HepG2 (cell line): ENCODE data around the gene RAB3D. TPM values are rescaled to one million over a fixed set of nuclear protein-coding genes. Genes with fewer than 3 reads are reported as not detected.

Experiments
- ADNP ChIP-seq: sonication (generic); formaldehyde crosslinking; IDR thresholded peaks from 2 replicates; pipeline ENCODE4 v1.4.0; 2020; ENCODE audit warnings: missing genetic modification reagents
- EHMT2 ChIP-seq: fragments of 200-600 bp; sonication (generic); IDR thresholded peaks from 2 replicates; pipeline ENCODE4 v1.7.0; 2017; ENCODE audit warnings: antibody characterized with exemption, low read depth, low read length, borderline replicate concordance
- HOXD1 ChIP-seq: sonication (generic); formaldehyde crosslinking; IDR thresholded peaks from 2 replicates; pipeline ENCODE4 v1.5.0; 2020; ENCODE audit warnings: missing genetic modification reagents
- ISX ChIP-seq: sonication (generic); formaldehyde crosslinking; conservative IDR thresholded peaks from 2 replicates; pipeline ENCODE4 v1.5.0; 2020; ENCODE audit warnings: missing genetic modification reagents
- MBNL3 ChIP-seq: fragments of 250-450 bp; sonication (Bioruptor Pico); conservative IDR thresholded peaks from 2 replicates; pipeline ENCODE4 v1.8.0; 2022; ENCODE audit warnings: mild to moderate bottlenecking, inconsistent platforms
- MLLT10 ChIP-seq: sonication (generic); formaldehyde crosslinking; IDR thresholded peaks from 2 replicates; pipeline ENCODE4 v1.4.0; 2020; ENCODE audit warnings: missing genetic modification reagents
- NFRKB ChIP-seq: fragments of 450-650 bp; IDR thresholded peaks from 2 replicates; pipeline ENCODE4 v1.6.1; 2017
- PAWR ChIP-seq: sonication (generic); formaldehyde crosslinking; IDR thresholded peaks from 2 replicates; pipeline ENCODE4 v1.4.0; 2020; ENCODE audit warnings: missing genetic modification reagents, mild to moderate bottlenecking, borderline replicate concordance
- RBM22 ChIP-seq: fragments of 200-400 bp; formaldehyde crosslinking; optimal IDR thresholded peaks from 2 replicates; pipeline ENCODE3; 2017; ENCODE audit warnings: mild to moderate bottlenecking, low read length, moderate library complexity
- SP5 ChIP-seq: IDR thresholded peaks from 2 replicates; pipeline ENCODE4 v1.6.1; 2016; ENCODE audit warnings: low read depth, borderline replicate concordance
- SRSF4 ChIP-seq: fragments of 200-400 bp; formaldehyde crosslinking; IDR thresholded peaks from one replicate; pipeline ENCODE4 v1.6.1; 2018; ENCODE audit warnings: mild to moderate bottlenecking, low read depth, low read length, moderate library complexity; ENCODE audit not compliant: poor library complexity, severe bottlenecking
- TGIF2 ChIP-seq: IDR thresholded peaks from 2 replicates; pipeline ENCODE4 v1.6.1; 2016; ENCODE audit warnings: control low read depth, missing compliant biosample characterization
- ZFYVE20 ChIP-seq: sonication (generic); formaldehyde crosslinking; IDR thresholded peaks from 2 replicates; pipeline ENCODE4 v1.8.0; 2023; ENCODE audit warnings: low read depth, mild to moderate bottlenecking, moderate library complexity, missing genetic modification reagents, borderline replicate concordance
- ZNF143 ChIP-seq: sonication (generic); formaldehyde crosslinking; IDR thresholded peaks from 2 replicates; pipeline ENCODE4 v1.4.0; 2020; ENCODE audit warnings: missing genetic modification reagents
- ZNF253 ChIP-seq: sonication (generic); formaldehyde crosslinking; IDR thresholded peaks from 2 replicates; pipeline ENCODE4 v1.8.0; 2022; ENCODE audit warnings: mild to moderate bottlenecking, missing genetic modification reagents, borderline replicate concordance
- ZNF34 ChIP-seq: sonication (generic); formaldehyde crosslinking; IDR thresholded peaks from 2 replicates; pipeline ENCODE4 v1.4.0; 2020; ENCODE audit warnings: mild to moderate bottlenecking, missing genetic modification reagents, borderline replicate concordance
- ZNF775 ChIP-seq: sonication (generic); formaldehyde crosslinking; IDR thresholded peaks from 2 replicates; pipeline ENCODE4 v1.4.0; 2020; ENCODE audit warnings: missing genetic modification reagents, mild to moderate bottlenecking, moderate library complexity, borderline replicate concordance
- polyA plus RNA-seq, 8 experiments: library from polyadenylated mRNA; depleted of rRNA in 3 of 8; stranded (reverse) in 7 of 8; unstranded in 1 of 8; fragments of >200 nt; fragmentation: Illumina TruSeq in 4 of 8; extraction: Trizol in 4 of 8; gene quantifications; 2 replicates each; pipeline versions ENCODE4 v1.2.1 to v1.2.3, GENCODE V29; 2011 to 2016; ENCODE audit warnings: low read depth in 4 of 8, missing spikeins in 1 of 8, mixed read lengths in 1 of 8; ENCODE audit not compliant: insufficient read depth in 1 of 8
- total RNA-seq, 5 experiments: library from RNA; depleted of rRNA; stranded (reverse); fragments of >200 nt; fragmentation: Illumina TruSeq; extraction: Trizol; gene quantifications; 2 replicates each; pipeline ENCODE4 v1.2.3, GENCODE V29; 2016; ENCODE audit warnings: low read depth in 1 of 5
- TF ChIP-seq, protein P1 (sequence below), 2 experiments: sonication (generic) in 1 of 2; formaldehyde crosslinking in 1 of 2; IDR thresholded peaks; 2 replicates each; pipeline versions ENCODE4 v1.4.0 to v1.6.1; 2018 to 2020; ENCODE audit warnings: missing genetic modification reagents in 2 of 2, borderline replicate concordance in 1 of 2, low read depth in 1 of 2, mild to moderate bottlenecking in 1 of 2, missing biosample characterization in 1 of 2
- TF ChIP-seq, protein P2 (sequence below): sonication (generic); formaldehyde crosslinking; IDR thresholded peaks from 2 replicates; pipeline ENCODE4 v1.4.0; 2020; ENCODE audit warnings: missing genetic modification reagents
- TF ChIP-seq, protein P3 (sequence below): sonication (generic); formaldehyde crosslinking; conservative IDR thresholded peaks from 2 replicates; pipeline ENCODE4 v1.4.0; 2020; ENCODE audit warnings: missing genetic modification reagents

Gene RAB3D
- total and polyA plus RNA-seq, 2 of the 13 experiments (the other 11 are each of a cell fraction or from before 2014, with no cell fraction given): 2.0 to 16.1 TPM

DNA sequence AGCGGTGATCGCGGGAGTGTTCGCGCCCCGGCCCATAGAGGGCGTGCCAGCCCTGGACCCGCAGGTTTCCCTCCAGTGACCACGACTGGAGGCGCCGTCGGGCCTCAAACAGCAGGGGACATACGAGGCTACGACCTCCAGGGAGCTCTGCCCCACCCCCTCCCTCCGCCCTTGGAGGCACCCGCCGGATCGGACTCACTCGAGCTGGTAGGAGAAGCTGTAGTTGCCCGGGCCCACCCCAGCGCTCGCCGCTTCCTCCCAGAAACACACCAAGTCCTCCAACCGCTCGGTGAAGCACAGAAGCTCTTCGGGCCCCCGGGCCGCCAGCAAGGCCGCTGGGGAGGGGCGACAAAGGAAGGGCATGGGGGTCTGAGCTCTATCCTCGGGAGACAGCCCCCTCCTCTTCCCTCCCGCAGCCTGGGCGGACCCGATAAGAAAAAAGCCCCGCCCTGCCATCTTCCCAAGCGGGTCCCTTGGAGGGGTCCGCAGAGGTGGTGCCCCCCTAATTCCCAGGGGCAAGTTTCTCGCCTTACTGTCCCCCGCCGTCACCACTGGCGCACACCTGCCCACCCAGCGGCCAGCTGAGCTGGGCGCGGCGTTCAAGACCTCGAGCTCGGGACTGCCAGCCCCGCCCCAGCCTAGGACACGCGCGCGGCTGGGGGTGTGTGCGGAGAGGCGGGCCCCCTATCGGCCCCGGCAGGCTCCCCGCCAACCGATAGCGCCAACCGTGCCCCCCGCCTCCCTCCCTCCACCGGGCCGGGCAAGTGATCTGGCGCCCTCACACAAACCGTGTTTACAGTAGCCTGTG, 43.6 kb upstream of the RAB3D start (continued):
- TF ChIP-seq MLLT10 (no peak), MBNL3 (CRISPR knock-in tag) (no peak), SRSF4 (no peak), TGIF2 (CRISPR knock-in tag) (no peak), ISX (CRISPR knock-in tag) (no peak), ZFYVE20 (CRISPR knock-in tag) (no peak), ZNF775 (CRISPR knock-in tag) (no peak), ADNP (peak; percentile 91), SP5 (peak; percentile 30; the same call in 1 of the 2 replicates), ZNF253 (CRISPR knock-in tag) (no peak), ZNF34 (CRISPR knock-in tag) (no peak), ZNF143 (CRISPR knock-in tag) (no peak), HOXD1 (peak; percentile 43; the same call in 1 of the 2 replicates), NFRKB (no peak), EHMT2 (no peak), RBM22 (no peak), PAWR (no peak)
- TF ChIP-seq, protein P1, sequence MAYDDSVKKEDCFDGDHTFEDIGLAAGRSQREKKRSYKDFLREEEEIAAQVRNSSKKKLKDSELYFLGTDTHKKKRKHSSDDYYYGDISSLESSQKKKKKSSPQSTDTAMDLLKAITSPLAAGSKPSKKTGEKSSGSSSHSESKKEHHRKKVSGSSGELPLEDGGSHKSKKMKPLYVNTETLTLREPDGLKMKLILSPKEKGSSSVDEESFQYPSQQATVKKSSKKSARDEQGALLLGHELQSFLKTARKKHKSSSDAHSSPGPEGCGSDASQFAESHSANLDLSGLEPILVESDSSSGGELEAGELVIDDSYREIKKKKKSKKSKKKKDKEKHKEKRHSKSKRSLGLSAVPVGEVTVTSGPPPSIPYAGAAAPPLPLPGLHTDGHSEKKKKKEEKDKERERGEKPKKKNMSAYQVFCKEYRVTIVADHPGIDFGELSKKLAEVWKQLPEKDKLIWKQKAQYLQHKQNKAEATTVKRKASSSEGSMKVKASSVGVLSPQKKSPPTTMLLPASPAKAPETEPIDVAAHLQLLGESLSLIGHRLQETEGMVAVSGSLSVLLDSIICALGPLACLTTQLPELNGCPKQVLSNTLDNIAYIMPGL (CRISPR knock-in tag; IDR thresholded peaks at IDR 0.05; ENCODE audit: borderline replicate concordance in 1 of 2, low read depth in 1 of 2): peak; percentile 66 to 83
- TF ChIP-seq, protein P2, sequence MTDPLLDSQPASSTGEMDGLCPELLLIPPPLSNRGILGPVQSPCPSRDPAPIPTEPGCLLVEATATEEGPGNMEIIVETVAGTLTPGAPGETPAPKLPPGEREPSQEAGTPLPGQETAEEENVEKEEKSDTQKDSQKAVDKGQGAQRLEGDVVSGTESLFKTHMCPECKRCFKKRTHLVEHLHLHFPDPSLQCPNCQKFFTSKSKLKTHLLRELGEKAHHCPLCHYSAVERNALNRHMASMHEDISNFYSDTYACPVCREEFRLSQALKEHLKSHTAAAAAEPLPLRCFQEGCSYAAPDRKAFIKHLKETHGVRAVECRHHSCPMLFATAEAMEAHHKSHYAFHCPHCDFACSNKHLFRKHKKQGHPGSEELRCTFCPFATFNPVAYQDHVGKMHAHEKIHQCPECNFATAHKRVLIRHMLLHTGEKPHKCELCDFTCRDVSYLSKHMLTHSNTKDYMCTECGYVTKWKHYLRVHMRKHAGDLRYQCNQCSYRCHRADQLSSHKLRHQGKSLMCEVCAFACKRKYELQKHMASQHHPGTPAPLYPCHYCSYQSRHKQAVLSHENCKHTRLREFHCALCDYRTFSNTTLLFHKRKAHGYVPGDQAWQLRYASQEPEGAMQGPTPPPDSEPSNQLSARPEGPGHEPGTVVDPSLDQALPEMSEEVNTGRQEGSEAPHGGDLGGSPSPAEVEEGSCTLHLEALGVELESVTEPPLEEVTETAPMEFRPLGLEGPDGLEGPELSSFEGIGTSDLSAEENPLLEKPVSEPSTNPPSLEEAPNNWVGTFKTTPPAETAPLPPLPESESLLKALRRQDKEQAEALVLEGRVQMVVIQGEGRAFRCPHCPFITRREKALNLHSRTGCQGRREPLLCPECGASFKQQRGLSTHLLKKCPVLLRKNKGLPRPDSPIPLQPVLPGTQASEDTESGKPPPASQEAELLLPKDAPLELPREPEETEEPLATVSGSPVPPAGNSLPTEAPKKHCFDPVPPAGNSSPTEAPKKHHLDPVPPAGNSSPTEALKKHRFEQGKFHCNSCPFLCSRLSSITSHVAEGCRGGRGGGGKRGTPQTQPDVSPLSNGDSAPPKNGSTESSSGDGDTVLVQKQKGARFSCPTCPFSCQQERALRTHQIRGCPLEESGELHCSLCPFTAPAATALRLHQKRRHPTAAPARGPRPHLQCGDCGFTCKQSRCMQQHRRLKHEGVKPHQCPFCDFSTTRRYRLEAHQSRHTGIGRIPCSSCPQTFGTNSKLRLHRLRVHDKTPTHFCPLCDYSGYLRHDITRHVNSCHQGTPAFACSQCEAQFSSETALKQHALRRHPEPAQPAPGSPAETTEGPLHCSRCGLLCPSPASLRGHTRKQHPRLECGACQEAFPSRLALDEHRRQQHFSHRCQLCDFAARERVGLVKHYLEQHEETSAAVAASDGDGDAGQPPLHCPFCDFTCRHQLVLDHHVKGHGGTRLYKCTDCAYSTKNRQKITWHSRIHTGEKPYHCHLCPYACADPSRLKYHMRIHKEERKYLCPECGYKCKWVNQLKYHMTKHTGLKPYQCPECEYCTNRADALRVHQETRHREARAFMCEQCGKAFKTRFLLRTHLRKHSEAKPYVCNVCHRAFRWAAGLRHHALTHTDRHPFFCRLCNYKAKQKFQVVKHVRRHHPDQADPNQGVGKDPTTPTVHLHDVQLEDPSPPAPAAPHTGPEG: peak; percentile 75; the same call in 1 of the 2 replicates
- TF ChIP-seq, protein P3, sequence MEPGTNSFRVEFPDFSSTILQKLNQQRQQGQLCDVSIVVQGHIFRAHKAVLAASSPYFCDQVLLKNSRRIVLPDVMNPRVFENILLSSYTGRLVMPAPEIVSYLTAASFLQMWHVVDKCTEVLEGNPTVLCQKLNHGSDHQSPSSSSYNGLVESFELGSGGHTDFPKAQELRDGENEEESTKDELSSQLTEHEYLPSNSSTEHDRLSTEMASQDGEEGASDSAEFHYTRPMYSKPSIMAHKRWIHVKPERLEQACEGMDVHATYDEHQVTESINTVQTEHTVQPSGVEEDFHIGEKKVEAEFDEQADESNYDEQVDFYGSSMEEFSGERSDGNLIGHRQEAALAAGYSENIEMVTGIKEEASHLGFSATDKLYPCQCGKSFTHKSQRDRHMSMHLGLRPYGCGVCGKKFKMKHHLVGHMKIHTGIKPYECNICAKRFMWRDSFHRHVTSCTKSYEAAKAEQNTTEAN (CRISPR knock-in tag): no peak
